HG02973 (cell line): Measurements from ENCODE around the gene TNS3.

Experiments used
- ATAC-seq: cut with Tn5 transposase; IDR thresholded peaks from one replicate; pipeline ENCODE4 v1.9.1; 2021; ENCODE audit warnings: moderate library complexity; ENCODE audit not compliant: unreplicated experiment

TNS3 gene

GRCh38 chr7:47295606-47296005 is 286.3 kb downstream of the TNS3 start:
- ATAC-seq, result no peak

DNA sequence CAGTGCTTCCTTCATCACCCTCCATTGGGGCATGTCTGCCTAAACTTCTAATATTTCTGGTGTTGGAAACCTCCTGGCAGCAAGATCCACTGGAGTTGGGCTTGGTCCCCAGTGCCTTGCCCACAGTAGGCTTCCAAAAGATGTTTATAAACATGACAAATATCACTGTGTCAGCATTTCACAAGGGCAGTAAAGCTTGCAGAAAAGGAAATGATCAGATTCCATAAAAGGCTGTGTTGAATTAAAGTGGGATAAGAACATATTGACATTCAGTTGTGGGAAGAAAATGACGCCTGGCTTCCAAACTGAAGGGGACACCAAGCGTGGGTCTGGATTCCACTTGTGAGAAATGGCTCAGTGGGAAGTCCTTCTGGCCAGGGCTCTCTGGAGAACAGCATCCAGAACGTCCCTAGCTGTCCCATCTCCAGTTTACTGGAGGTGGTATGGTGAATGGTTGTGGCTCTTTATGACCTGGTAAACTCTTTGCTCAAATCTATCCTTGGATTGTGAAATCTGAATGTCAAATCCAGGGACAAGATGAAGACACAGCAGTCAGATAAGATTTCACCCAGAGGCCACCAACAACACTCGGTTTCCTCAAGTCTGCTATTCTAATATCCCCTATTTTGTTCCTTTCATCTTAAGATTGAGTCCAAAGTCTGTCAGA is 287.2 kb downstream of the TNS3 start:
- ATAC-seq, result no peak

- ATAC-seq, result no peak
These were observed 287.9 kb downstream of the TNS3 start for GRCh38 chr7:47293884-47294555.

- no peak for ATAC-seq
These were observed 289.0 kb downstream of the TNS3 start for GRCh38 chr7:47292832-47293309.

DNA sequence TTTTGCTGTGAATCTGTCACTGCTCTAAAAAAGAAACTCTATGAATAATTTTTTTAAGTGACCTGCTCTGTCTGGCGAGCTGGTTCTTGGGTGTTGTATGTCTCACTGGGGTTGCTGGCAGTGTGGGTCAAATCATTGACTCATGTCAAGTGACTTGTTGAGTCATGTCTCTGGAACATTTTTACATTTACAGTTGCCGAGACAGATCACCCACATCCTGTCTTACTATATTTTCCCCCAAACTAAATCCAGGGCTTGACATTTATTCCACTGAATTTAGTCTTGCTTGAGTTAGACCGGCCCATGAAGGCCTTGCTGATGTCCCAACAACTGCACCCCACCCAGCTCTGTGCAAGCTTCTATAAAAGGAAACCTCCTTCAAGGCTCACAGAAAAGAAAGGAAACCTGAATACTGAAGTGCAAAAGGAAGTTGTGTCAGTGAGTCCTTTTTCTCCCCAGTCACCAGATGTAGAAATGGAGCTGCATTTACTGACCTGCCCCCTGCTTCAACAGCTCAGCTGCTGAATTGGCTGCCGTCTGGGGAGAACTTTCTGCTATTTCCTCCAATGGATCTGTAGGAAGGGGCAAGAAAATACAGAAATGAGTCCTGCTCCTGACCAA is 290.3 kb downstream of the TNS3 start:
- peak; percentile 95 for ATAC-seq

DNA sequence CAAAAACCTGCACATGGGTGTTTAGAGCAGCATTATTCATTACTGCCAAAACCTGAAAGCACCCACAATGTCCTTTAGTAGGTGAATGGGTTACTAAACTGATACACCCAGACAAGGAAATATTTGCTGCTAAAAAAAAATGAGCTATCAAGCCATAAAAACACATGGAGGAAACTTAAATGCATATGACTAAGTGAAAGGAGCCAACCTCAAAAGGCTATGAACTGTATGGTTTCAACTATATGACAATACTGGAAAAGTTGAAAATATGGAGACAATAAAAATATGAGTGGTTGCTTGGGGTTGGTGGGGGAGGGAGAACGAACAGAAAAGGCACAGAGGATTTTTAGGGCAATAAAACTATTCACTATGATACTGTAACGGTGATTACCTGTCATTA is 291.0 kb downstream of the TNS3 start:
- ATAC-seq, result no peak

- ATAC-seq, result no peak
These were observed 291.4 kb downstream of the TNS3 start for GRCh38 chr7:47290466-47290865.

DNA sequence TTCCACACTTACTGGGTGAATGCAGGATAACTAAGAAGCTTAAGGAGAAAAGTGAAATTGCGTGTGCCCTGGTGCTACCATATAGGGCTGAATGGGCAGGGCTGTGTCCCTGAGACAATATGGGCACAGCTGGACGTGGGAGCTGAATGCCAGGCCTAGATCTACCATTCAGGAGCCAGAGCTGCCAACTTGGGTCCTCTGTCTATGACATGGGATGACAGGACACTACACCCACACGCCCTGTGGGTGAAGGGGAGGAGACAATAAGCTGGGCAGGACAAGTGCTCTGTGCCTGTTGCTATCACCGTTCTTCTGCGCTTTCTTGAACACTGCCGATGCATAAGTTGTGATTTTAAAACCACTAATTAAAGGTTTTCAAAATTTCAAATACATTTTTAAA is 293.9 kb downstream of the TNS3 start:
- no peak for ATAC-seq

GRCh38 chr7:47285860-47286491 is 295.9 kb downstream of the TNS3 start:
- ATAC-seq, result no peak

- no peak for ATAC-seq
These were observed 296.9 kb downstream of the TNS3 start for GRCh38 chr7:47284691-47285635.

DNA sequence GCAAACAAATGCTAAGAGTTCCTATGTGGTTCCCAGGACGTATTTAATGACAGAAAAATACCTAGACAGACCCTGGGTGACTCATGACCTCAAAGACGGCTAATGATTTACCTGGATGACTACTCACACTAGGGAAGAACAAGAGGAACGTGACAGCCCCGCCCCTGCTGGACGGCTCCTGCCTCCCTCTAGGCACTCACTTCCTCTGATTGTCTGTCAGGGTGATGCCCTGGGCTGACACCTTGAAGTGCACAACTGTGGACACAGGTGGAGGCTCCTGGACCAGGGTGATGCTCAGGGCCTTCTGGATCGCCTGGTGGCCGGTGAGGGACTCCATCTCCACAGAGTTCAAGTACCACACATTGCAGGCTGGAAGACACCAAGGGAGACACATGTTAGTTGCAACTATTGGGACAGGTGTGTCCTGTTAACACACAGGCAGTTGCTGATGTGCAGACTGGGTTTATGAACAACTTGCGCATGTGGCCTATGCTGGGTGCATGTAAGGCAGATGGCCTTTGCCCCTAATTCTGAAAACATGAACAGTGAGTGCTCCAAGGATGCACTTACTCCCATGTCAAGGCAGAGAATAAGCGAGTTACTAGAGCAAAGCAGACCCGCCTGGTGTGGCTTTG is 298.3 kb downstream of the TNS3 start:
- no peak for ATAC-seq

GRCh38 chr7:47282790-47283496 is 299.0 kb downstream of the TNS3 start:
- no peak for ATAC-seq

DNA sequence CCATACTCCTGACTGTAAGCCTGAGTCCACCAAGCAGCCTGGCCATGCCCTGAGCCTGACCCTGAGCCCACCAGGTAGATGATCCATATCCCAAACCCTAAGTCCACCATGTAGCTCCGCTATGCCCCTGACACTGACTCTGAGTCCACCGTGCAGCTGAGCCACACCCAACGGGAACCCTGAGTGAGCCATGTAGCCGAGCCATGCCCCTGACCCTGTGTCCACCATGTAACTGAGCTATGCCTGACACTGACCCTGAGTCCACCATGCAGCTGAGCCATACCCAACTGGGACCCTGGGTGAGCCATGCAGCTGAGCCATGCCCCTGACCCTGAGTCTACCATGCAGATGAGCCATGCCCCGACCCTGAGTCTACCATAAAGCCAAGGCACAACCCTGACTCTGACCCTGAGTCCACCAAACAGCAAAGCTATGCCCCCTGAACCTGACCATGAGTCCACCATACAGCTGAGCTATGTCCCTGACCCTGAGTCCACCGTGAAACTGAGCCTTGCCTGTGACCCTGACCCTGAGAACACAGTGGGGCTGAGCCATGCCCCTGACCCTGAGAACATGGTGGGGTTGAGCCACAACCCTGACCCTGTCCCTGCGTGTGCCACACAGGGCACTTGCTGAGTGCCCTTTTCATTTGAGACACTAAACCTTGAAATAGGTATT is 299.8 kb downstream of the TNS3 start:
- ATAC-seq, result no peak

GRCh38 chr7:47281161-47281560 is 300.8 kb downstream of the TNS3 start:
- ATAC-seq, result no peak

GRCh38 chr7:47280114-47280513 is 301.8 kb downstream of the TNS3 start:
- ATAC-seq, result no peak

- ATAC-seq, result no peak
These were observed 303.9 kb downstream of the TNS3 start for GRCh38 chr7:47278043-47278442.

GRCh38 chr7:47277321-47277781 is 304.6 kb downstream of the TNS3 start:
- no peak for ATAC-seq

DNA sequence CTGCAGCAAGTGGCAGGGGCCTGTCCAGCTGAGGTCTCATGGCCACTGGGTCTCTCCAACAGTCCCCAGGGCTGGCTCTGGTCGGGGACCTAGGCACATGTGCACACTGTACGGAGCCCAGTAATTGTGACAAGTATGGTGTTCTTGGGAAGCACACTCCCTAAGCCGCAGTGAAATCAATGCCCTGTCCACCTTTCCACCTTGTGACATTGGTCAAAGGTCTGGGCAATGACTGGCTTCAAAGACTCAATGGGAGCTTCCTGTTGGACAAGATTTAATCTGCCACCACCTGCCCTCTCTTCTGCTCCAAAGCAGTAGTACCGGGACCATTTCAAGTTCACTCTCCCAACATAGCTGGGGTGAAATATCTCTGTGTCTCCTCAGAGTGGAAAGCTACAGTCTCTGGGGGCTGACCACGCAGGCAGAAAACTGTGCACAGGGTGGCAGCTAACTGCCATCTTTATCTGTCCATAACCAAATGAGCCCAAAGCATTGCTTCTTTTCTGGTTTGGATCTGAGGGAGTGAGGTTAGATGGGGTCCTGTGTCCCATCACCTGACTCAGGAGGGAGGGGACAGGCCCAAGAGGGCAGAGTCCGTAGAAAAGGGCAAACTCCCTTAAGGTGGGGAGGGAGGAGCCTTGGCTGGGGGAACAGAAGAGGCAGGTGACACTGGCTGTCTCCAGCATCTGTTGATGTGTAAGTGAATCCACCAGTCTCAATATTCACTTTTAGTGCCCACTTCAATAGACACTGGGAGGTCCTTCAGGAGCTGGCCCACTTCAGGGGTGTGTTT is 307.7 kb downstream of the TNS3 start:
- no peak for ATAC-seq
